Measurements from ENCODE around the gene CNPY1. TPM values are rescaled to one million over a fixed set of nuclear protein-coding genes. Genes with fewer than 3 reads are reported as not detected.

The CNPY1 gene
- total and polyA plus RNA-seq, 4 donors: not detected

DNA sequence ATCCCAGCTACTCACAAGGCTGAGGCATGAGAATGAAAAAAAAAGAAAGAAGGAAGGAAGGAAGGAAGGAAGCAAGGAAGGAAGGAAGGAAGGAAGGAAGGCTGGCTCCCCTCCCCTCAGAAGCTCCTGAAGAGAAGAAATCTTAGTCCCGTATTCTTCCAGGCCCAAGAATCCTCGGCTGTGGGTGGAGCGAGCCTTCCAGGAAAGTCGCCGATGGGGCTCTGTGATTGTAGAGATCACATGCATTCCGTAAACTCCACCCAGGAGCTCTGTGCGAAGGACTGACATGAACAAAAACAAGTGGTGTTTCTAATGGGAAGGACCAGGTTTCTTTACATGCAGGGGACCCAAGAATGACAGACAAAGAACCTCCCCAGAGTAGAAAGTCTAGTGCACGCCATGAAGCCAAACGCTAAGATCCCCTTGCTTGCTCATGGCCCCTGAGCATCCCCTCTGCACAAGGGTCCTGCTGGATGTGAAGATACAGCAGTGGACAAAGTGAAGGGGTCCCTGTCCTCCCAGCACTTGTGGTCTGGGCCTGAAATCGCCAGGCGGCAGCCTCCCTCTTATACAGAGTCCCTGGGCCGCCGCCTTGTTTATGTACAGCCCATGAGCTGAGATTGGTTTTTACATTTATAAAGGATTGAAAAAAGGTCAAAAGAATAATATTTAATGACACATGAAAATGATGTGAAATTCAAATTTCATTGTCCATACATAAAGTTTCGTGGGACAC, 25.2 kb downstream of the CNPY1 start:
- 79% methylated on average over 14 of the region's 14 CpGs for WGBS
- TF ChIP-seq NR2F2 (IDR thresholded peaks at IDR 0.05) (no peak), FOXA1 (IDR thresholded peaks at IDR 0.05) (no peak), SP1 (IDR thresholded peaks at IDR 0.05) (no peak), RXRA (IDR thresholded peaks at IDR 0.05) (no peak), HNF4G (IDR thresholded peaks at IDR 0.05) (no peak), JUND (IDR thresholded peaks at IDR 0.05) (no peak), RAD21 (IDR thresholded peaks at IDR 0.05) (no peak), TAF1 (conservative IDR thresholded peaks at IDR 0.05) (no peak), EGR1 (IDR thresholded peaks at IDR 0.05; ENCODE audit: low read depth in 2 of 2) (no peak), FOXA2 (IDR thresholded peaks at IDR 0.05) (no peak), HNF4A (conservative IDR thresholded peaks at IDR 0.05) (no peak), GABPA (IDR thresholded peaks at IDR 0.05 in 1 of 2, conservative IDR thresholded peaks at IDR 0.05 in 1 of 2) (no peak)
- TF ChIP-seq, protein P1, sequence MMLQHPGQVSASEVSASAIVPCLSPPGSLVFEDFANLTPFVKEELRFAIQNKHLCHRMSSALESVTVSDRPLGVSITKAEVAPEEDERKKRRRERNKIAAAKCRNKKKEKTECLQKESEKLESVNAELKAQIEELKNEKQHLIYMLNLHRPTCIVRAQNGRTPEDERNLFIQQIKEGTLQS (IDR thresholded peaks at IDR 0.05): no peak
- TF ChIP-seq, protein P2, sequence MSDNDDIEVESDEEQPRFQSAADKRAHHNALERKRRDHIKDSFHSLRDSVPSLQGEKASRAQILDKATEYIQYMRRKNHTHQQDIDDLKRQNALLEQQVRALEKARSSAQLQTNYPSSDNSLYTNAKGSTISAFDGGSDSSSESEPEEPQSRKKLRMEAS (IDR thresholded peaks at IDR 0.05): no peak
- TF ChIP-seq, protein P3, sequence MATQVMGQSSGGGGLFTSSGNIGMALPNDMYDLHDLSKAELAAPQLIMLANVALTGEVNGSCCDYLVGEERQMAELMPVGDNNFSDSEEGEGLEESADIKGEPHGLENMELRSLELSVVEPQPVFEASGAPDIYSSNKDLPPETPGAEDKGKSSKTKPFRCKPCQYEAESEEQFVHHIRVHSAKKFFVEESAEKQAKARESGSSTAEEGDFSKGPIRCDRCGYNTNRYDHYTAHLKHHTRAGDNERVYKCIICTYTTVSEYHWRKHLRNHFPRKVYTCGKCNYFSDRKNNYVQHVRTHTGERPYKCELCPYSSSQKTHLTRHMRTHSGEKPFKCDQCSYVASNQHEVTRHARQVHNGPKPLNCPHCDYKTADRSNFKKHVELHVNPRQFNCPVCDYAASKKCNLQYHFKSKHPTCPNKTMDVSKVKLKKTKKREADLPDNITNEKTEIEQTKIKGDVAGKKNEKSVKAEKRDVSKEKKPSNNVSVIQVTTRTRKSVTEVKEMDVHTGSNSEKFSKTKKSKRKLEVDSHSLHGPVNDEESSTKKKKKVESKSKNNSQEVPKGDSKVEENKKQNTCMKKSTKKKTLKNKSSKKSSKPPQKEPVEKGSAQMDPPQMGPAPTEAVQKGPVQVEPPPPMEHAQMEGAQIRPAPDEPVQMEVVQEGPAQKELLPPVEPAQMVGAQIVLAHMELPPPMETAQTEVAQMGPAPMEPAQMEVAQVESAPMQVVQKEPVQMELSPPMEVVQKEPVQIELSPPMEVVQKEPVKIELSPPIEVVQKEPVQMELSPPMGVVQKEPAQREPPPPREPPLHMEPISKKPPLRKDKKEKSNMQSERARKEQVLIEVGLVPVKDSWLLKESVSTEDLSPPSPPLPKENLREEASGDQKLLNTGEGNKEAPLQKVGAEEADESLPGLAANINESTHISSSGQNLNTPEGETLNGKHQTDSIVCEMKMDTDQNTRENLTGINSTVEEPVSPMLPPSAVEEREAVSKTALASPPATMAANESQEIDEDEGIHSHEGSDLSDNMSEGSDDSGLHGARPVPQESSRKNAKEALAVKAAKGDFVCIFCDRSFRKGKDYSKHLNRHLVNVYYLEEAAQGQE (IDR thresholded peaks at IDR 0.05): no peak
- TF ChIP-seq, protein P4, sequence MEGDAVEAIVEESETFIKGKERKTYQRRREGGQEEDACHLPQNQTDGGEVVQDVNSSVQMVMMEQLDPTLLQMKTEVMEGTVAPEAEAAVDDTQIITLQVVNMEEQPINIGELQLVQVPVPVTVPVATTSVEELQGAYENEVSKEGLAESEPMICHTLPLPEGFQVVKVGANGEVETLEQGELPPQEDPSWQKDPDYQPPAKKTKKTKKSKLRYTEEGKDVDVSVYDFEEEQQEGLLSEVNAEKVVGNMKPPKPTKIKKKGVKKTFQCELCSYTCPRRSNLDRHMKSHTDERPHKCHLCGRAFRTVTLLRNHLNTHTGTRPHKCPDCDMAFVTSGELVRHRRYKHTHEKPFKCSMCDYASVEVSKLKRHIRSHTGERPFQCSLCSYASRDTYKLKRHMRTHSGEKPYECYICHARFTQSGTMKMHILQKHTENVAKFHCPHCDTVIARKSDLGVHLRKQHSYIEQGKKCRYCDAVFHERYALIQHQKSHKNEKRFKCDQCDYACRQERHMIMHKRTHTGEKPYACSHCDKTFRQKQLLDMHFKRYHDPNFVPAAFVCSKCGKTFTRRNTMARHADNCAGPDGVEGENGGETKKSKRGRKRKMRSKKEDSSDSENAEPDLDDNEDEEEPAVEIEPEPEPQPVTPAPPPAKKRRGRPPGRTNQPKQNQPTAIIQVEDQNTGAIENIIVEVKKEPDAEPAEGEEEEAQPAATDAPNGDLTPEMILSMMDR (IDR thresholded peaks at IDR 0.05; ENCODE audit: low read depth, low read length, missing input control): no peak
- TF ChIP-seq, protein P5, sequence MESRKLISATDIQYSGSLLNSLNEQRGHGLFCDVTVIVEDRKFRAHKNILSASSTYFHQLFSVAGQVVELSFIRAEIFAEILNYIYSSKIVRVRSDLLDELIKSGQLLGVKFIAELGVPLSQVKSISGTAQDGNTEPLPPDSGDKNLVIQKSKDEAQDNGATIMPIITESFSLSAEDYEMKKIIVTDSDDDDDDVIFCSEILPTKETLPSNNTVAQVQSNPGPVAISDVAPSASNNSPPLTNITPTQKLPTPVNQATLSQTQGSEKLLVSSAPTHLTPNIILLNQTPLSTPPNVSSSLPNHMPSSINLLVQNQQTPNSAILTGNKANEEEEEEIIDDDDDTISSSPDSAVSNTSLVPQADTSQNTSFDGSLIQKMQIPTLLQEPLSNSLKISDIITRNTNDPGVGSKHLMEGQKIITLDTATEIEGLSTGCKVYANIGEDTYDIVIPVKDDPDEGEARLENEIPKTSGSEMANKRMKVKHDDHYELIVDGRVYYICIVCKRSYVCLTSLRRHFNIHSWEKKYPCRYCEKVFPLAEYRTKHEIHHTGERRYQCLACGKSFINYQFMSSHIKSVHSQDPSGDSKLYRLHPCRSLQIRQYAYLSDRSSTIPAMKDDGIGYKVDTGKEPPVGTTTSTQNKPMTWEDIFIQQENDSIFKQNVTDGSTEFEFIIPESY (IDR thresholded peaks at IDR 0.05): no peak
- peaks cover 0 to 7% (median 1%) of the 10 kb centered on the region in 4 donors for H3K27me3 ChIP-seq (ENCODE audit: control insufficient read depth in 4 of 4, insufficient read depth in 4 of 4, low read length in 3 of 4)
- DNase-seq (ENCODE audit: low spot score): no peak
- H3K9ac ChIP-seq (ENCODE audit: low read depth in 1 of 2, low read length in 2 of 2): no peak overlapping the region
- peaks cover 0 to 2% (median 0%) of the 10 kb centered on the region in 4 donors for H3K36me3 ChIP-seq (ENCODE audit: control insufficient read depth in 4 of 4, insufficient read depth in 3 of 4, low read depth in 1 of 4, low read length in 3 of 4)
- no peaks in the 10 kb centered on the region for H3K4me1 ChIP-seq (ENCODE audit: control insufficient read depth in 4 of 4, insufficient read depth in 4 of 4, low read length in 3 of 4)
- no peak overlapping the region for H3K4me3 ChIP-seq (ENCODE audit: low read depth in 1 of 3, low read length in 3 of 3)
- no peak overlapping the region for H3K27ac ChIP-seq (ENCODE audit: low read depth in 1 of 2, low read length in 2 of 2)
- no peaks in the 10 kb centered on the region for H3K9me3 ChIP-seq (ENCODE audit: control insufficient read depth in 4 of 4, low read length in 3 of 4)
